Fibroblast of mammary gland (primary cell): ENCODE results near the gene SRPRA.

Source experiments
- DNase-seq: peaks from one replicate; pipeline ENCODE4 v3.0.0-alpha.2; 2010; ENCODE audit warnings: low read depth
- H3K4me3 ChIP-seq: 2 replicates; pipeline ENCODE4 v1.5.1; 2011; ENCODE audit warnings: low read depth, mild to moderate bottlenecking, low read length, moderate library complexity; ENCODE audit not compliant: control insufficient read depth
- TF ChIP-seq, protein P1 (sequence below): conservative IDR thresholded peaks from 2 replicates; pipeline ENCODE4 v1.5.1; 2011; ENCODE audit warnings: low read depth, low read length, inconsistent platforms; ENCODE audit not compliant: control insufficient read depth, insufficient read depth

SRPRA gene

DNA sequence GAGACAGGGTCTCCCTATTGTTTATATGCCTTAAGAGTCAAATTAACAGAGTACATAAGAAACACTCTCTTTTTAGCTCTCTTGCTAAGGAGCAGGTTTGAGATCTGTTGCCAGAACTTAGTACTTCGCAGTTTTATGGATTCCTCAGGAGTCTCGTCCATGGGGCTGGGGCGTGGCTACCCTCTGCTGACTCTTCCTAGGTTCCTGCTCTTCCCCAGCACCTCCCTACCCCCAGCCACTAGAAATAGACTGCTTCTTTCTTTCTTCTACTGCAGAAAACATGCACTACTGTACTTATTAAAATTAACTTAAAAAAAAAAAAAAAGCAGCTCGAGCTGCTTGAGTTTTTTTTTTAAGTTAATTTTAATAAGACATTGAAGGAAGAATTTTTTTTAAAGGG lies 49.1 kb downstream of the SRPRA start:
- H3K4me3 ChIP-seq = no peak overlapping the region
- DNase-seq = no peak
- TF ChIP-seq, protein P1, sequence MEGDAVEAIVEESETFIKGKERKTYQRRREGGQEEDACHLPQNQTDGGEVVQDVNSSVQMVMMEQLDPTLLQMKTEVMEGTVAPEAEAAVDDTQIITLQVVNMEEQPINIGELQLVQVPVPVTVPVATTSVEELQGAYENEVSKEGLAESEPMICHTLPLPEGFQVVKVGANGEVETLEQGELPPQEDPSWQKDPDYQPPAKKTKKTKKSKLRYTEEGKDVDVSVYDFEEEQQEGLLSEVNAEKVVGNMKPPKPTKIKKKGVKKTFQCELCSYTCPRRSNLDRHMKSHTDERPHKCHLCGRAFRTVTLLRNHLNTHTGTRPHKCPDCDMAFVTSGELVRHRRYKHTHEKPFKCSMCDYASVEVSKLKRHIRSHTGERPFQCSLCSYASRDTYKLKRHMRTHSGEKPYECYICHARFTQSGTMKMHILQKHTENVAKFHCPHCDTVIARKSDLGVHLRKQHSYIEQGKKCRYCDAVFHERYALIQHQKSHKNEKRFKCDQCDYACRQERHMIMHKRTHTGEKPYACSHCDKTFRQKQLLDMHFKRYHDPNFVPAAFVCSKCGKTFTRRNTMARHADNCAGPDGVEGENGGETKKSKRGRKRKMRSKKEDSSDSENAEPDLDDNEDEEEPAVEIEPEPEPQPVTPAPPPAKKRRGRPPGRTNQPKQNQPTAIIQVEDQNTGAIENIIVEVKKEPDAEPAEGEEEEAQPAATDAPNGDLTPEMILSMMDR = no peak

DNA sequence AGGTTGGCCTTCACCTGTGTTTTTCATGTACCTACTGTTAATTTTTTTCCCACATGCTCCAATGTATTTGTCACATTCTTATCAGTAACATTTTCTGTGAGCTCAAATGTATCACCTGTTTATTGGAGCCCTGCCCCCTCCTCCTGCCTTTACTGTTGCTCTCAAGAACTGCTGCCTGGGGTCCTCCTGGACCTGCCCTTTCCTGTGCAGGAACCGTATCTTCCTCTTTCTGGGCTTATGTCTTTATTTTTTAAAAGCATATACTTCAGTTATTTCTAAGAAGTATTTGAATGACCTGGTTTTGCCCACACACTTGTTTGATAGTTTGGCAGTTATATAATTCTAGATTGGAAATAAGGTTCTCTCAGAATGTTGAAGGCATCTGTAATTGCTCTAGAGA lies 51.2 kb downstream of the SRPRA start:
- TF ChIP-seq, protein P1 = no peak
- no peak for DNase-seq
- no peak overlapping the region for H3K4me3 ChIP-seq

DNA sequence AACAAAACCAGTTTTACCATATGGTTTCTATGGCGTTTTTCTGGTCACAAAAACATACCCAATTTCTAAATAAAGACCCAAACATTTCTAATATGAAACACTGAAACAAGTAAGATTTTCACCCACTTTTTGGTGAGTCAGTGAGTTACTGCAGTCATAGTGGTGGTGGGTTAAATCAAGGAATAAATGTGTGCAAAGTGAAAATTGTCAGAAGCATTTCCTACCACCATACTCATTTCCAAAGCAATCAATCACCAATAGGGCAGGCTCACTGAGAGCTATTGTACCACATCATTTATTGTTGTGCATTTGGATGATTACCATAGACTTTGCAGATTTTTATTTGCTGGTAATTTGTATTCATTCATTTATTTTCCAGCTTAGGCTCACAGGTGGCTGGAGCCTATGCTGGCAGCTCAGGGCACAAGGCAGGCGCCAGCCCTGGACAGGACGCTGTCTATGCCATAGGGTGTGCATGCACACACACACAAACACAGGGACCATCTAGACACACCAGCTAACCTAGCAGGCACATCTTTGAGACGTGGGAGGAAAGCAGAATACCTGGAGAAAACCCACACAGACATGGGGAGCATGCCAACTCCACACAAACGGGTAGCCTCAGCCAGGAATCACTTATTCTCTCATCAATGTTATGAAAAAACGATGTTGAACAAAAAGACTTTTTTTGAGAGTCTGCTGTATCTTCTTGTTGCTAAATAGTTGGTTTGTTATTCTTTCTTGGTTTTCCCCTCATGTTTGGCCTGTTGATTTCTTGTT lies 52.0 kb downstream of the SRPRA start:
- DNase-seq = no peak
- TF ChIP-seq, protein P1 = no peak
- H3K4me3 ChIP-seq = no peak overlapping the region

DNA sequence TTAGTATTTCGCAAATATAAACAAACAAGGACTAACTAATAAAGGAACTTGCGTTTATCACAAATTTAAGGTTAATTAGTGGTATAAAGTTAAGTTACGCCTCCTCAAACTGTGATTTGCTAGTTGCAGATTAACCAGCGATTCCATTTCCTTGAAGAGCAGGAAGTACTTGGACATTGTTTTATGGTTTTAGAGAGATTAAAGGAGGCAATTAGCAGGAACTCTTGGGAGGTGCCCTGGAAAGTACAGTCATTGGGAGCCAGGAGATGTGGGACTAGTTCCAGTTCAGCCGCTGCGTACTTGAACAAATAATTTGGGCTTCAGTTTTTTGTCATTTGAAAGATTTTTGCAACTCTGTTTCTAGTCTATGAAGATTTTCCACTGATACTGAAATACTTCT lies 53.9 kb downstream of the SRPRA start:
- H3K4me3 ChIP-seq = no peak overlapping the region
- no peak for DNase-seq
- TF ChIP-seq, protein P1 = no peak

DNA sequence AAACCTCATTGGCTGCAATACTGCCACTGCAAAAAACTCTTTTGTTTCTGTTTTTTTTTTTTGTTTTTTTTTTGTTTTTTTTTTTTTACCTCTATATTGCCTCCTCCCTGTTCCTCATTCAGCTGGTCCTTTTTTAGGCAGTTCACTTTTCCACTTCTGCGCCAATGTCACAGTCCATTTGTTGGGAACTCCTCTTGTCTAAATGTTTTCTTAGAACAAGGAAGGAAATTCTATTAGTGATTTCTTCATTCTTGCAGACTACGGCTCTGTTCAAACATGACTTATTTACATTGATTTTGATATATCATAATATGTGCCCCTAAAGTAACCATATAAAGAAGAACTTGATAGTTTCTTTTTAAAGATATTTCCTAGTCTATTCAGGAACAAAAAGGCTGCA lies 54.3 kb downstream of the SRPRA start:
- no peak overlapping the region for H3K4me3 ChIP-seq
- TF ChIP-seq, protein P1 = no peak
- DNase-seq = no peak
